Fibroblast of lung (primary cell): ENCODE results near the gene LRRC75B. TPM values are rescaled to one million over a fixed set of nuclear protein-coding genes. Genes with fewer than 3 reads are reported as not detected.

Experiments used
- DNase-seq, 2 donors: peaks; one replicate each; pipeline versions ENCODE4 v3.0.0 to v3.0.0-alpha.2; 2010; ENCODE audit warnings: low read depth in 2 of 2
- H2AFZ ChIP-seq: 2 replicates; pipeline ENCODE4 v1.5.1; 2012; ENCODE audit warnings: low read length, control low read depth, inconsistent platforms
- H3K27ac ChIP-seq: 2 replicates; pipeline ENCODE4 v1.5.1; 2011; ENCODE audit warnings: low read length, control low read depth; ENCODE audit not compliant: insufficient read depth
- H3K27me3 ChIP-seq: 2 replicates; pipeline ENCODE4 v1.5.1; 2011; ENCODE audit warnings: mild to moderate bottlenecking, low read length; ENCODE audit not compliant: control insufficient read depth, insufficient read depth
- H3K36me3 ChIP-seq: 2 replicates; pipeline ENCODE4 v1.5.1; 2011; ENCODE audit warnings: low read length; ENCODE audit not compliant: control insufficient read depth, insufficient read depth
- H3K4me1 ChIP-seq: 2 replicates; pipeline ENCODE4 v1.5.1; 2011; ENCODE audit warnings: low read length; ENCODE audit not compliant: control insufficient read depth, insufficient read depth; ENCODE audit errors: extremely low read depth
- H3K4me2 ChIP-seq: 2 replicates; pipeline ENCODE4 v1.5.1; 2011; ENCODE audit warnings: low read length, control low read depth; ENCODE audit not compliant: insufficient read depth; ENCODE audit errors: extremely low read depth
- H3K4me3 ChIP-seq, 4 experiments: fragments of 200-600 bp in 1 of 4; sonication (generic) in 1 of 4; replicated peaks in 1 of 4; 2 replicates each; pipeline ENCODE4 v1.5.1; 2011 to 2016; ENCODE audit warnings: low read length in 4 of 4, low read depth in 3 of 4, mild to moderate bottlenecking in 3 of 4, control low read depth in 2 of 4, inconsistent platforms in 1 of 4, mixed read lengths in 1 of 4; ENCODE audit not compliant: insufficient read depth in 1 of 4; ENCODE audit errors: control extremely low read depth in 1 of 4
- H3K79me2 ChIP-seq: 2 replicates; pipeline ENCODE4 v1.5.1; 2012; ENCODE audit warnings: mild to moderate bottlenecking, low read length, inconsistent platforms; ENCODE audit not compliant: control insufficient read depth, insufficient read depth
- H3K9ac ChIP-seq: 2 replicates; pipeline ENCODE4 v1.5.1; 2011; ENCODE audit warnings: mild to moderate bottlenecking, low read length, control low read depth; ENCODE audit not compliant: insufficient read depth
- H3K9me3 ChIP-seq: 2 replicates; pipeline ENCODE4 v1.5.1; 2012; ENCODE audit warnings: low read depth, low read length; ENCODE audit not compliant: control insufficient read depth, insufficient read depth
- H4K20me1 ChIP-seq: 2 replicates; pipeline ENCODE4 v1.5.1; 2011; ENCODE audit warnings: low read length; ENCODE audit not compliant: control insufficient read depth, insufficient read depth; ENCODE audit errors: extremely low read depth
- CTCF ChIP-seq, 2 donors: IDR thresholded peaks in 1 of 2; conservative IDR thresholded peaks in 1 of 2; 1 replicate in 1 of 2; 2 replicates in 1 of 2; pipeline ENCODE4 v1.5.1; 2011 to 2012; ENCODE audit warnings: low read length in 2 of 2, control low read depth in 1 of 2, inconsistent platforms in 1 of 2, low read depth in 1 of 2, mild to moderate bottlenecking in 1 of 2
- EZH2 ChIP-seq: IDR thresholded peaks from 2 replicates; pipeline ENCODE4 v1.5.1; 2012; ENCODE audit warnings: low read length, control low read depth, mild to moderate bottlenecking; ENCODE audit errors: missing control alignments
- polyA plus RNA-seq, 2 donors: library from polyadenylated mRNA; depleted of rRNA in 1 of 2; stranded (reverse) in 1 of 2; unstranded in 1 of 2; fragments of >200 nt; gene quantifications; 2 replicates each; pipeline ENCODE4 v1.2.1, GENCODE V29; 2011 to 2012; ENCODE audit warnings: missing spikeins in 1 of 2
- total RNA-seq: library from RNA; depleted of rRNA; stranded (reverse); fragments of >200 nt; gene quantifications from 2 replicates; pipeline ENCODE4 v1.2.1, GENCODE V29; 2014

The LRRC75B gene
- total and polyA plus RNA-seq, 2 donors (not counting 1 experiment from before 2014, with no cell fraction given), result 2.9 to 7.9 TPM

DNA sequence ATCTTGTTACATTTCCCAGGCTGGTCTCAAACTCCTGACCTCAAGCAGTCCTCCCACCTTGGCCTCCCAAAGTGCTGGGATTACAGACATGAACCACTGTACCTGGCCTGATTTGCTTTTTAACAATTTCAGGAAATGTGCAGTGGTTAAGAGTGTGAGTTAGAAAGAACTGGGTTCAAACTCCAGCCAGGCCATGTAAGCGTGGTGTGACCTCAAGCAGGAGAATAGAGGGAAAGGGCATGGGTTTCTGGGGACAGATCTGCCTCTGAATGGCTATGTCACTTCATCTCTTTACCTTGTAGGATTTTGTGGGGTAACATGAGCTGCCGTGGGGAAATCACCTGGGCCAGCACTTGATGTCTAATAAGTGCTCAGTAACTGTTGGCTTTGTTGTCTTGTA lies 27.8 kb downstream of the LRRC75B start:
- Histone ChIP-seq H4K20me1 (no peaks in the 10 kb centered on the region), H3K36me3 (peaks cover 12% of the 10 kb centered on the region), H2AFZ (no peak overlapping the region)

GRCh38 chr22:24564376-24565058 lies 28.4 kb downstream of the LRRC75B start:
- no peaks in the 10 kb centered on the region for H3K9me3 ChIP-seq
- no peak overlapping the region for H2AFZ ChIP-seq
- peaks cover 64% of the 10 kb centered on the region for H3K79me2 ChIP-seq
- no peak overlapping the region for H3K9ac ChIP-seq
- H3K27ac ChIP-seq, result no peak overlapping the region
- H3K4me2 ChIP-seq, result no peak overlapping the region
- no peak for TF ChIP-seq EZH2
- no peak for TF ChIP-seq CTCF (conservative IDR thresholded peaks at IDR 0.05 in 1 of 2, IDR thresholded peaks at IDR 0.05 in 1 of 2; ENCODE audit: low read depth in 1 of 2, low read length in 2 of 2)
- no peaks in the 10 kb centered on the region for H3K4me1 ChIP-seq
- peak in 1 of 2 donors; percentile 33 for DNase-seq
- H3K36me3 ChIP-seq, result peaks cover 12% of the 10 kb centered on the region
- no peaks in the 10 kb centered on the region for H4K20me1 ChIP-seq
- H3K27me3 ChIP-seq, result no peaks in the 10 kb centered on the region
- H3K4me3 ChIP-seq, result no peak overlapping the region

More for the DNA sequence above, 27.8 kb downstream of the LRRC75B start:
- no peak for TF ChIP-seq CTCF (conservative IDR thresholded peaks at IDR 0.05 in 1 of 2, IDR thresholded peaks at IDR 0.05 in 1 of 2; ENCODE audit: low read depth in 1 of 2, low read length in 2 of 2)
- no peak for TF ChIP-seq EZH2
- Histone ChIP-seq H3K9me3 (no peaks in the 10 kb centered on the region), H3K27me3 (no peaks in the 10 kb centered on the region), H3K79me2 (peaks cover 60% of the 10 kb centered on the region), H3K4me1 (no peaks in the 10 kb centered on the region), H3K27ac (no peak overlapping the region), H3K9ac (no peak overlapping the region), H3K4me2 (no peak overlapping the region), H3K4me3 (no peak overlapping the region)
- DNase-seq, result no peak

DNA sequence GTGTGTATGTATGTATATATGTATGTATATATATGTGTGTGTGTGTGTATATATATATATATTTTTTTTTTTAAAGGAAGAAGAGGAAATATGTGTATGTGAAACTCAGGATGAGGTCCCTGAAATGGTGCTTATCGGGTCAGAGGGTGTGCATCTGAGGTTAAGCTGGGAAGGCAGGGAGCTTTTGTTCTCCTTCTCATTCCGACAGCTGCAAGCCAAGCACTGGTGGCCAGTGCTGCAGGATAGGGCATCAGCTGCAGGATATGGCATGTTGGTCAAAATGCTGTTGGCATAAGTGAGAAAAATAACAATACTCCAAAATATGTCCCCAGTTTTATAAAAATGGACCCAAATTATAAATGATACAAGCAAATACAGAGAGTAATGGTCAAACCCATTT lies 29.6 kb downstream of the LRRC75B start:
- H3K4me1 ChIP-seq, result no peaks in the 10 kb centered on the region
- H3K4me3 ChIP-seq, result no peak overlapping the region
- no peak overlapping the region for H2AFZ ChIP-seq
- no peak overlapping the region for H3K9ac ChIP-seq
- H3K36me3 ChIP-seq, result peaks cover 12% of the 10 kb centered on the region
- no peak overlapping the region for H3K4me2 ChIP-seq
- no peaks in the 10 kb centered on the region for H3K27me3 ChIP-seq
- H3K79me2 ChIP-seq, result peaks cover 76% of the 10 kb centered on the region
- TF ChIP-seq EZH2 (no peak), CTCF (conservative IDR thresholded peaks at IDR 0.05 in 1 of 2, IDR thresholded peaks at IDR 0.05 in 1 of 2; ENCODE audit: low read depth in 1 of 2, low read length in 2 of 2) (no peak)
- DNase-seq, result no peak
- H3K27ac ChIP-seq, result no peak overlapping the region
- H4K20me1 ChIP-seq, result no peaks in the 10 kb centered on the region
- H3K9me3 ChIP-seq, result no peaks in the 10 kb centered on the region
